Body of pancreas (tissue), 4 donors: ENCODE data around the gene RBM8A.

Experiments used
- POLR2A ChIP-seq, 3 donors: fragments of 450-650 bp; IDR thresholded peaks; one replicate each; pipeline ENCODE4 v1.6.1; 2016; ENCODE audit warnings: antibody characterized with exemption in 3 of 3, mild to moderate bottlenecking in 2 of 3
- TF ChIP-seq, protein P1 (sequence below), 7 experiments: fragments of 450-650 bp in 4 of 7; fragments of 200-600 bp in 3 of 7; sonication (generic) in 3 of 7; IDR thresholded peaks; one replicate each; pipeline ENCODE4 v1.5.1; 2016 to 2019; ENCODE audit warnings: antibody characterized with exemption in 7 of 7

DNA sequence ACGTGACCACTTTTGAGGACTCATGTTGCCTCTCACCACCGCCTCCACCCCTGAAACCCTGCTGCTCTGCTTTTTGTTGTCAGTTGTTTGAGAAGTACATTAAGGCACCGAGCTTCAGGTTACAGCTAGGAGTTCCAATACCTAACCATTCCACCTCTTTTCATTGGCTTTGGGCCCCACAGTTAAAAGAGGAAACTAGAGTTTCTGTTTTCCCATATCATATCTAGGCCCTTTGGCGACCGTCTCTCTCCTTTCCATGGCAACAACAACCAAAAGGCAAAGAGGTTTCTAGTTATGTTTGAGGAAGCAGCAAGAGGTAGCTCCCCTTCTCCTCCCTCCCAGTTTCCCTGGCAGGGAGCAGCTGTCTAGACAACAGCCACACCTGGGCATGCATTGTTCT, 47.5 kb downstream of the RBM8A start:
- TF ChIP-seq, protein P1, sequence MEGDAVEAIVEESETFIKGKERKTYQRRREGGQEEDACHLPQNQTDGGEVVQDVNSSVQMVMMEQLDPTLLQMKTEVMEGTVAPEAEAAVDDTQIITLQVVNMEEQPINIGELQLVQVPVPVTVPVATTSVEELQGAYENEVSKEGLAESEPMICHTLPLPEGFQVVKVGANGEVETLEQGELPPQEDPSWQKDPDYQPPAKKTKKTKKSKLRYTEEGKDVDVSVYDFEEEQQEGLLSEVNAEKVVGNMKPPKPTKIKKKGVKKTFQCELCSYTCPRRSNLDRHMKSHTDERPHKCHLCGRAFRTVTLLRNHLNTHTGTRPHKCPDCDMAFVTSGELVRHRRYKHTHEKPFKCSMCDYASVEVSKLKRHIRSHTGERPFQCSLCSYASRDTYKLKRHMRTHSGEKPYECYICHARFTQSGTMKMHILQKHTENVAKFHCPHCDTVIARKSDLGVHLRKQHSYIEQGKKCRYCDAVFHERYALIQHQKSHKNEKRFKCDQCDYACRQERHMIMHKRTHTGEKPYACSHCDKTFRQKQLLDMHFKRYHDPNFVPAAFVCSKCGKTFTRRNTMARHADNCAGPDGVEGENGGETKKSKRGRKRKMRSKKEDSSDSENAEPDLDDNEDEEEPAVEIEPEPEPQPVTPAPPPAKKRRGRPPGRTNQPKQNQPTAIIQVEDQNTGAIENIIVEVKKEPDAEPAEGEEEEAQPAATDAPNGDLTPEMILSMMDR (IDR thresholded peaks at IDR 0.05) = no peak
- no peak for TF ChIP-seq POLR2A (IDR thresholded peaks at IDR 0.05)
